ENCODE results near the gene KANK3.
"Not testable (repeated sequence)": the region's sequence is repeated elsewhere in the genome, so short reads cannot be mapped to it uniquely, and the experiment has no call there.

The KANK3 gene

GRCh38 chr19:8314981-8315640, 28.0 kb downstream of the KANK3 start:
- DNase-seq = not testable (repeated sequence)

GRCh38 chr19:8311461-8312260, 31.4 kb downstream of the KANK3 start:
- DNase-seq = no peak

DNA sequence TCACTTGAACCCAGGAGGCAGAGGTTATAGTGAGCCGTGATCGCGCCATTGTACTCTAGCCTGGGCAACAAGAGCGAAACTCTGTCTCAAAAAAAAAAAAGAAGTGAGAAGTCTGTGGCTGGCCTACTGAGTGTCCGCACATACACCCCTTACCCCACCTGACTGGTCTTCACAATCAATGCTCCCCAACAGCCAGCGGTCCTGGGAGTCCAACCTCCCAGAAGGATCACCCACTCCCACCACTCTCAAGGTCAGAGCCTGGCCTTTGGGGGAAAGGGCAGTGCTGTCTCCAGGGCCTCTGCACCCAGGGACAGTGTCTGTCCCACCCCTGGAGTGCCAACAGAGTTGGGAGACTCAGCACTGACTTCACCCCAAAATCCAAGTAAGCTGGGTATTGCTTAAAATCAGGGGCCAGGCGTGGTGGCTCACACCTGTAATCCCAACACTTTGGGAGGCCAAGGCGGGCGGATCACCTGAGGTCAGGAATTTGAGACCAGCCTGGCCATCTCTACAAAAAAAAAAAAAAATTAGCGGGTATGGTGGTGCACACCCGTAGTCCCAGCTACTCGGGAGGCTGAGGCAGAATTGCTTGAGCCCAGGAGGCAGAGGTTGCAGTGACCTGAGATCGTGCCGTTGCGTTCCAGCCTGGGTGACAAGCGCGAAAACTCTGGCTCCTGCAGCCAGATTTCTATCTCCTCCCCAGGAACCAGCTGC, 32.6 kb downstream of the KANK3 start:
- DNase-seq = no peak

- DNase-seq = no peak
These were observed 34.2 kb downstream of the KANK3 start for GRCh38 chr19:8308891-8309291.

DNA sequence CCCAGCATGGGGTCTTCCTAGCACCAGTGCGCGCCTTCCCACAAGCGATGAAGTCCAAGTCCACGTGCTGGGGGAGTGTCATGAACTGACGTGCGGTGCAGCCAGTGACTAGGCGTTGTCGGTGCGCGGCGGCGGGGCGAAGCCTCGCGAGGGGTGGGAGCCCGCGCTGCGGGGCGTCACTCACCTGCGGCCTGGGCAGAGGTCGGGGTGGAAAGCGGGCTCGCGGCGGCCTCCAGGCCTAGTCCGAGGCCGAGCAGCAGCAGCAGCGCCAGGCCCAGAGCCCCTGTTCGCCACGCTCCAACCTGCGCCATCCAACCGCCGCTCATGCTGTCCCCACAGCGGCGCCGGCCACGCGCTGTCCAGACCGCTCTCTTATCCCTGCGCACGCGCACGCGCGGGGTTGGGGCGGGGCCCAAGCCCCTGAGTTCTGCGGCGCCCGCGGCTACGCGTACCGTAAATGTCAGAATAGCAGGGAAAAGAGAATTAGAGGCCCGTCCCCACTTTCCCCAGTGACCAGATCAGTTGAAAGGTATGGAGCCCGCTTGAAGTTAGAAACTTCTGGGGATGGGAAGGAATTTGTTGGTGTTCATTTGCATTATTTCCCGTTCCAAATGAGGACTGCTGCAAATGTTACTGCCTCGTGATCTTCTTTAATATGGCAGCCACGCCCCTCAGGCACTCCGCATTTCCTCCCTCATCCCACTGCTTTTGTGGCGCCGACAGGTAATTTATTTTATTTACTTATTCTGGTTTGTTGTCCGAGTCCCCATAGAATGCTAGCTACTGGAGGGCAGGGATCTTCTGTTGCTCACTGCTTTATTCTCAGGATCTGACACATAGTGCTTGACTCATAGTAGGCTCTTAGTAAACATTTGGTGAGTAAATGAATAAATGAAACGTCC, 34.8 kb downstream of the KANK3 start, which contains the start of gene CD320:
CD320 (minus strand) TSS at position 394 of the 902 bp plus-strand sequence; CDS start at position 326, 68 bp downstream.
- peak; percentile 84 for DNase-seq

- no peak for DNase-seq
These were observed 35.6 kb downstream of the KANK3 start for GRCh38 chr19:8307400-8307964.

GRCh38 chr19:8306235-8307054, 36.6 kb downstream of the KANK3 start:
- no peak for DNase-seq

GRCh38 chr19:8305798-8306197, 37.3 kb downstream of the KANK3 start:
- DNase-seq = no peak

DNA sequence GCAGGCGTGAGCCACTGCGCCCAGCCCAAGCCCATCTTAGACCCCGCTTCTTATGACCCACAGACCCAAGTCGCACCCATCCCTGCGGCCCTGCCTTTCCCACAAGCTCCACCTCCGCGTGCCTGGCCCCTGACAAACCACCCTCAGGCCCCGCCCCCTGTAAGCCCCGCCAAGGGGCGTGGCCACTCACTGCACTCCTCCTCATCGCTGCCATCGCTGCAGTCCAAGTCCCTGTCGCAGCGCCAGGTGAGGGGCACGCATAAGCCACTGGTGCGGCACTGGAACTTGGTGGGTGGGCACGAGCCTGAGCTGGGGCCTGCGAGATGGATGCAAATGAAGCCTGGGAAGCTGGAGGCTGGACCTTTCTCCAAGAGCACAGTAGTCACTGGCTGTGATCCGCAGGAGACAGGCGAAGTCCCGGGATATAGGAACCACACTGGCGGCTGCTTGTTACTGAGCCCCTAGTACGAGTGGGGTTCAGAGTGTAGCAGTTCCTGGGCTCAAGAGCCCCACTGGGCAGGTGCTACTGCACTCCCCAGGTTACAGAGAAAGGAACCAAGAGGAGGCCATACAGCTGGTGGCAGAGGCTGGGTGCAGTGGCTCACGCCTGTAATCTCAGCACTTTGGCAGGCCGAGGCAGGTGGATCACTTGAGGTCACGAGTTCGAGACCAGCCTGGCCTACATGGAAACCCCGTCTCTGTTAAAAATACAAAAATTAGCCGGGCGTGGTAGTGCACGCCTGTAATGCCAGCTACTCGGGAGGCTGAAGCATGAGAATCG, 38.0 kb downstream of the KANK3 start:
- no peak for DNase-seq

DNA sequence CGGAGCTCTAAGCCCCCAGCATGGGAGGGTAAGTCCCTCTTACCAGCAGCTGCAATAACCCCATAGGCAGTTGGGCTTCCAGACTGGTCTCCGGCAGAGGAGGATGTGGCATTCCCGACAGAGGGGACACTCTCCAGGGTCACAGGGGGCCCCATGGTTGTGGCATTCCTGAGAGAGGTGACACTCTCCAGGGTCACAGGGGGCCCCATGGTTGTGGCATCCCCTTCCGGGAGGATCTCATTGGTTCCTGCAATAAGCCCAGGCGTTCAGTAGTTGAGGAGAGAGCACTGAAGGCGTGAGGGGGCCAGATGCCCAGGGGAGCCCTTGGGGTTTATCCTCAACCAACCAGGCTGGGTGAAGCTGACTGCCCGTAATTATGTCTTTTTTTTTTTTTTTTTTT, 40.3 kb downstream of the KANK3 start:
- no peak for DNase-seq

DNA sequence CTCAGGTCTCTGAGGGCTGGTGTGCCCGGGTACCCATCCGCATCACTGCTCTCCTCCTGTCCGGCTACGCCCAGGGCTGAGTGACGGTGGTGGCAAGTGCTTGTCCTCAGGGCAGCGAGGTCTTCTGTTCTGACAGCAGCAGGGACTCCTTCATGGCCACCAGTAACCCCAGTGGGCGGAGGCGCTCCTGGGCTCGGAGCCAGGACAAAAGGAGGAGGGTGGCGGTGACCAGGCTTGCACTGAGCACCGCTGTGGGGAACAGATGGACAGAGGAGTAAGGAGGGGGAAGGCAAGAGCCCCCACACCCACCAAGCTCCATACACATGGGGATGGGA, 40.7 kb downstream of the KANK3 start:
- DNase-seq = no peak

DNA sequence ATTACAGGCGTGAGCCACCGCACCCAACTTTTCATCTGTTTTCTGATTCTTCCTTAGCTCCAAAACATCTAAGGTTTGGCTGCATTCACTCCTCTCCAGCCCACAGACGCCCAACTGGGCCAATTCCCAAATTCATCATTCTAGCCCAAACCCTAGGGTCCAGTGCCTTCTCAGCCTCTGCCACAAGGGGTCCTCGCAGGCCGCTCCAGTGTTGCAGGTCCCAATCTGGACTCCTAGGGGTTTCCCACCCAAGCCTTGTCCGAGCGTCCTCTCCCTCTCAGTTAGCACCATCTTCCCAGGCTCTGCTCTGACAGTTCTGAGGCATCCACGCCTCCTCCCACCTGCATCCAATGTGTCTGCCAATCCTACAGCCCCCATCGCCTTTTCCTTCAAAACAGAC, 51.7 kb downstream of the KANK3 start:
- DNase-seq = not testable (repeated sequence)

GRCh38 chr19:8276508-8276907, 66.6 kb downstream of the KANK3 start:
- DNase-seq = not testable (repeated sequence)

All from NCI-H526 treated with DMSO at 0.1 percent for 48 hours (cell line).